Measurements from ENCODE around the gene TBC1D20. TPM values are rescaled to one million over a fixed set of nuclear protein-coding genes. Genes with fewer than 3 reads are reported as not detected.
A peak's percentile ranks its signal among the peaks of the same experiment; 100 is the strongest.

TBC1D20 gene
- total RNA-seq, 1 experiment from 2014 or later = 32.5 TPM

DNA sequence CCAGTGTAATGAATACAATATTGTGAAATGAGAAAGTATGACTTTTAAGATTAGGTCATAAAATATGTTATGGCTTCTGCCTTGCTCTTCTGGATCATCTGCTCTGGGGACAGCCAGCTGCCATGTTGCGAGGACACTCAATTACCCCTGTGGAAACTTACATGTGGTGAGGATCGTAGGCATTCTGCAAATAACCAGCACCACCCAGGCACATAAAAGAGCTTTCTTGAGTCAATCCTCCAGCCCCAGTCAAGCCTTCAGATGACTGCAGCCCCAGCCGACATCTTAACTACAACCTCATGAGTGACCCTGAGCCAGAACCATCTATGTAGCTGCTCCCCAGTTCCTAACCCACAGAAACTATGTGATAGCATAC is 58.8 kb downstream of the TBC1D20 start:
- peaks cover 26% of the 10 kb centered on the region for H3K4me1 Mint-ChIP-seq (ENCODE audit: insufficient read depth, unreplicated experiment)
- no peaks in the 10 kb centered on the region for H3K27me3 Mint-ChIP-seq (ENCODE audit: insufficient read depth, unreplicated experiment)
- POLR2A ChIA-PET = interaction anchor here (1.3 to 13.1 kb wide), 5 partner anchors 10 to 39 kb away, joined by 3 to 198 read pairs (median 16); partner anchors contain the start of gene TRIB3
- no peaks in the 10 kb centered on the region for H3K9me3 Mint-ChIP-seq (ENCODE audit: unreplicated experiment)
- H3K4me3 Mint-ChIP-seq (ENCODE audit: unreplicated experiment) = no peak overlapping the region
- CTCF ChIA-PET = interaction anchor here (0.9 to 6.2 kb wide), 4 partner anchors 18 to 41 kb away, joined by 3 to 45 read pairs (median 7); no protein-coding TSS in a partner anchor
- TF ChIP-seq, protein P1, sequence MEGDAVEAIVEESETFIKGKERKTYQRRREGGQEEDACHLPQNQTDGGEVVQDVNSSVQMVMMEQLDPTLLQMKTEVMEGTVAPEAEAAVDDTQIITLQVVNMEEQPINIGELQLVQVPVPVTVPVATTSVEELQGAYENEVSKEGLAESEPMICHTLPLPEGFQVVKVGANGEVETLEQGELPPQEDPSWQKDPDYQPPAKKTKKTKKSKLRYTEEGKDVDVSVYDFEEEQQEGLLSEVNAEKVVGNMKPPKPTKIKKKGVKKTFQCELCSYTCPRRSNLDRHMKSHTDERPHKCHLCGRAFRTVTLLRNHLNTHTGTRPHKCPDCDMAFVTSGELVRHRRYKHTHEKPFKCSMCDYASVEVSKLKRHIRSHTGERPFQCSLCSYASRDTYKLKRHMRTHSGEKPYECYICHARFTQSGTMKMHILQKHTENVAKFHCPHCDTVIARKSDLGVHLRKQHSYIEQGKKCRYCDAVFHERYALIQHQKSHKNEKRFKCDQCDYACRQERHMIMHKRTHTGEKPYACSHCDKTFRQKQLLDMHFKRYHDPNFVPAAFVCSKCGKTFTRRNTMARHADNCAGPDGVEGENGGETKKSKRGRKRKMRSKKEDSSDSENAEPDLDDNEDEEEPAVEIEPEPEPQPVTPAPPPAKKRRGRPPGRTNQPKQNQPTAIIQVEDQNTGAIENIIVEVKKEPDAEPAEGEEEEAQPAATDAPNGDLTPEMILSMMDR (IDR thresholded peaks at IDR 0.05; ENCODE audit: unreplicated experiment) = no peak
- H3K27ac Mint-ChIP-seq (ENCODE audit: low read depth, unreplicated experiment) = peak overlapping the region; percentile 78
- H3K36me3 Mint-ChIP-seq (ENCODE audit: insufficient read depth, unreplicated experiment) = peaks cover 9% of the 10 kb centered on the region
- intact Hi-C loops (cut with micrococcal nuclease) = no loop called here
- no peak for DNase-seq (ENCODE audit: unreplicated experiment)
- BruUV-seq (replicated peaks) = no TSS peak

DNA sequence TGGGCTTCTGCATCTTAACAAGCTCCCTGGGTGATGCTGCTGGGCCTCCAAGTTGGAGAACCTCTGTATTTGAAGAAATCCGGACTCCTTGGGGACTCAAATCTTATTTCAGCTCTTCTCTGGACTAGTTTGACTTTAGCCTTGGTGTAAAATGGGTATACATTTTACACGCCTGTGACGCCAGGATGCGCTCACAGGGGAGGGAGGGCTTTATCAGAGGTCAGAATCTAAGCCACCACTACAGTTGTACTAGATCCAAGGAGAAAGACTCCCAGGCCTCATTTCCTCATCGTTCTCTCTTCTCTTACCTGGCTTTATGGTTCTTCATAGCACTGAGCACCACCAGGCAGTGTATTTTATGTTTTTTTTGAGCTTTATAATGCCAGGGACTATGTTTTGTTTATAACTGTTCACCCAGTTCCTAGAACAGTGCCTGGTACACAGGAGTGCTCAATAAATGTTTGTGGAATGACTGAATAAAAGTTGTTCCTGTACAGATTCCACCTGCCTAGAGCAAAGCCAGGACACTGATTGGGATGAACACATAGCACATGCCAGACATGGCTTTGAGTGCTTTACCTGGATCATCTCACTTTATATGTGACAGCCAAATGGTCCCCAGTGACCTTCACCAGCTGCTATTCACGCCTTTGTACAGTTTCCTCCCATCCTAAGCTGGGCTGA is 59.3 kb downstream of the TBC1D20 start:
- Mint-ChIP-seq H3K27ac (ENCODE audit: low read depth, unreplicated experiment) (peak overlapping the region; percentile 78), H3K36me3 (ENCODE audit: insufficient read depth, unreplicated experiment) (peaks cover 15% of the 10 kb centered on the region), H3K4me3 (ENCODE audit: unreplicated experiment) (no peak overlapping the region), H3K4me1 (ENCODE audit: insufficient read depth, unreplicated experiment) (peaks cover 26% of the 10 kb centered on the region), H3K27me3 (ENCODE audit: insufficient read depth, unreplicated experiment) (no peaks in the 10 kb centered on the region), H3K9me3 (ENCODE audit: unreplicated experiment) (no peaks in the 10 kb centered on the region)
- no TSS peak for BruUV-seq (replicated peaks)
- CTCF ChIA-PET = interaction anchor here (0.9 to 6.2 kb wide), 5 partner anchors 17 to 48 kb away, joined by 3 to 45 read pairs (median 9); no protein-coding TSS in a partner anchor
- intact Hi-C loops (cut with micrococcal nuclease) = no loop called here
- POLR2A ChIA-PET = interaction anchor here (0.6 to 13.1 kb wide), 9 partner anchors 11 to 80 kb away, joined by 3 to 198 read pairs (median 4); partner anchors contain the start of gene TRIB3
- TF ChIP-seq, protein P1 (IDR thresholded peaks at IDR 0.05; ENCODE audit: unreplicated experiment) = no peak
- DNase-seq (ENCODE audit: unreplicated experiment) = no peak

DNA sequence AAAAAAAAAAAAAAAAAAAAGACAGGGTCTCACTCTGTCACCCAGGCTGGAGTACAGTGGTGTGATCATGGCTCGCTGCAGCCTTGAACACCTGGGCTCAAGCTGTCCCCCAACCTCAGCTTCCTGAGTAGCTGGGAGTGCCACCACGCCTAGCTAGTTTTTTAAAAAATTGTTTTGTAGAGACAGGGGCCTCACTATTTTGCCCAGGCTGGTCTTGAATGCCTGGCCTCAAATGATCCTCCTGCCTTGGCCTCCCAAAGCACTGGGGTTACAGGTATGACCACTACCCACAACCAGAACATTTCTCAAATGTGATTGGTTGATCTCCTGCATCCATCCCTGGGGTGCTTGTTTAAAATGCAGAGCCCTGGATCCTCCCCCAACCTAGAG is 59.8 kb downstream of the TBC1D20 start:
- H3K27me3 Mint-ChIP-seq (ENCODE audit: insufficient read depth, unreplicated experiment) = no peaks in the 10 kb centered on the region
- DNase-seq (ENCODE audit: unreplicated experiment) = no peak
- peaks cover 19% of the 10 kb centered on the region for H3K36me3 Mint-ChIP-seq (ENCODE audit: insufficient read depth, unreplicated experiment)
- ChIA-PET POLR2A (interaction anchor here (0.6 to 13.1 kb wide), 9 partner anchors 11 to 79 kb away, joined by 3 to 198 read pairs (median 4); partner anchors contain the start of gene TRIB3), CTCF (interaction anchor here (0.6 to 6.2 kb wide), 4 partner anchors 17 to 48 kb away, joined by 3 to 45 read pairs (median 10); no protein-coding TSS in a partner anchor)
- TF ChIP-seq, protein P1 (IDR thresholded peaks at IDR 0.05; ENCODE audit: unreplicated experiment) = no peak
- H3K9me3 Mint-ChIP-seq (ENCODE audit: unreplicated experiment) = no peaks in the 10 kb centered on the region
- no peak overlapping the region for H3K4me3 Mint-ChIP-seq (ENCODE audit: unreplicated experiment)
- peaks cover 25% of the 10 kb centered on the region for H3K4me1 Mint-ChIP-seq (ENCODE audit: insufficient read depth, unreplicated experiment)
- no TSS peak for BruUV-seq (replicated peaks)
- H3K27ac Mint-ChIP-seq (ENCODE audit: low read depth, unreplicated experiment) = peak overlapping the region; percentile 78
- intact Hi-C loops (cut with micrococcal nuclease) = no loop called here

DNA sequence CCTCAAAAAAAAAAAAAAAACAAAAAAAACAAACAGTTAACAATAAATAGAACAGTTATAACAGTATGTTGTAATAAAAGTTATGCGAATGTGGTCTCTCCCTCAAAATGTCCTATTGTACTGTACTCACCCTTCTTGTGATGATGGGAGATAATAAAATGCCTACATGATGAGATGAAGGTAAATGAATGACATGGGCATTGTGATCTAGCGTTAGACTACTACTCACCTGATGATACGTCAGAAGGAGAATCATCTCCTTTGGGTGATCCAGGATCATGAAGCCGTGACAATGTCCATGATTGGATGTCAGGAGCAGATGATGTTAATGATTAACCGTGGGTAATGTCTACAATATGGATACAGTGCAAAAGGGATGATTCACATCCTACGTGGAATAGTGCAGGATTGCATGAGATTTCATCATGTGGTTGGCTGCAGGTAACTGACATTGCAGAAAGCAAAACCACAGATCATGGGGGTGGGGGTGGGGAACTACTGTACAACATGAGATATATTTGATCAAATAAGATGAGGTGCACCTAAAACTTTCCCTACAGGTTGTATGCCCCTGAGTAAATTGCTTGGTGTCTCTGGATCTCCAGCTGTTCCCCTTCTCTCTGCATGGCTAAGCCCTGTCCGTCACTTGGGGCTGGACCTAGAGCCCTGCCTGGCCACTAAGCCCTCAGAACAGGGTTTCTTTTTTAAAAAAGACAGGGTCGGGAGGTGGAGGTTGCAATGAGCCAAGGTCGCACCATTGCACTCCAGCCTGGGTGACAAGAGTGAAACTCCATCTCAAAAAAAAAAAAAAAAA is 60.4 kb downstream of the TBC1D20 start:
- no peaks in the 10 kb centered on the region for H3K9me3 Mint-ChIP-seq (ENCODE audit: unreplicated experiment)
- peaks cover 19% of the 10 kb centered on the region for H3K4me1 Mint-ChIP-seq (ENCODE audit: insufficient read depth, unreplicated experiment)
- CTCF ChIA-PET = interaction anchor here (0.6 to 6.2 kb wide), 10 partner anchors 16 to 50 kb away, joined by 3 to 45 read pairs (median 6); no protein-coding TSS in a partner anchor
- TF ChIP-seq, protein P1 (IDR thresholded peaks at IDR 0.05; ENCODE audit: unreplicated experiment) = no peak
- BruUV-seq (replicated peaks) = TSS peak; percentile 1
- H3K36me3 Mint-ChIP-seq (ENCODE audit: insufficient read depth, unreplicated experiment) = peaks cover 20% of the 10 kb centered on the region
- peak overlapping the region; percentile 41 for H3K4me3 Mint-ChIP-seq (ENCODE audit: unreplicated experiment)
- intact Hi-C loops (cut with micrococcal nuclease) = loop anchor here (2.0 kb wide), 1 partner anchor 39 kb away; no protein-coding TSS in a partner anchor
- peak; percentile 94 for DNase-seq (ENCODE audit: unreplicated experiment)
- no peaks in the 10 kb centered on the region for H3K27me3 Mint-ChIP-seq (ENCODE audit: insufficient read depth, unreplicated experiment)
- POLR2A ChIA-PET = interaction anchor here (0.7 to 13.1 kb wide), 9 partner anchors 8 to 79 kb away, joined by 3 to 198 read pairs (median 12); partner anchors contain the start of genes TBC1D20 and TRIB3
- H3K27ac Mint-ChIP-seq (ENCODE audit: low read depth, unreplicated experiment) = peak overlapping the region; percentile 78
